NCI-H146 treated with DMSO at 0.1 percent for 48 hours (cell line): ENCODE measurements around the gene HIPK4.
"Not testable (repeated sequence)": the region's sequence is repeated elsewhere in the genome, so short reads cannot be mapped to it uniquely, and the experiment has no call there.

Experiments
- DNase-seq: peaks from one replicate; lab custom pipeline; 2025; ENCODE audit not compliant: unreplicated experiment; lab: John Stamatoyannopoulos, UW

HIPK4 gene

DNA sequence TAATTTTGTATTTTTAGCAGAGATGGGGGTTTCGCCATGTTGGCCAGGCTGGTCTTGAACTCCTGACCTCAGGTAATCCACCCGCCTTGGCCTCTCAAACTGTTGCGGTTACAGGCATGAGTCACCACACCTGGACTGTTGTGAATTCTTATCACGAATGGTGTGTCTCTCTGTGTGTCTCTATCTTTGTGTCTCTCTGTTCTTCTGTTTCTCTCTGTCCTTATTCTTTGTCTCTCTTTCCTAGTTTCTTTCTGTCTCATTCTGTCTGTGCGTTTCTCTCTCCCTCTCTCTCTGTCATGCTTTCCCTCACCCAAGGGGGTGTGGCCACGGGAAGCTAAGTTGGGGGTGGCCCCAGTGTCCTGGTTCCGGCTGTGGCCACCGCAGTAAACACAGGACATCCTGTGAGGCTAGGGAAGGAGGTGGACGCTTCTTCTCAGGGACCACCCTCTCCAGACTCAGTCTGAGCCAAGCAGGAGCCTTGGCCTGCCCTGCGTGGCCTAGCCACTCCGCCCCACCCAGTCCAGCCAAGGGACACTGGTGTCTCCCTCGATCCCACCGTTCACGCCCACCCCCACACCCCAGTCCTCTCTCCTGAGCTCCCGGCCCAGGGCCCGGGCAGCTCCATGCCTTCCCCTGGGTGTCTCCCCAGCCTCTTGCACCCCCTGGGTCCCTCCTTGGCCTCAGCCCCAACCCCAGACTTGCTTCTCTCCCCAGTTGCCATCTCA is 27.1 kb upstream of the HIPK4 start:
- DNase-seq = no peak

DNA sequence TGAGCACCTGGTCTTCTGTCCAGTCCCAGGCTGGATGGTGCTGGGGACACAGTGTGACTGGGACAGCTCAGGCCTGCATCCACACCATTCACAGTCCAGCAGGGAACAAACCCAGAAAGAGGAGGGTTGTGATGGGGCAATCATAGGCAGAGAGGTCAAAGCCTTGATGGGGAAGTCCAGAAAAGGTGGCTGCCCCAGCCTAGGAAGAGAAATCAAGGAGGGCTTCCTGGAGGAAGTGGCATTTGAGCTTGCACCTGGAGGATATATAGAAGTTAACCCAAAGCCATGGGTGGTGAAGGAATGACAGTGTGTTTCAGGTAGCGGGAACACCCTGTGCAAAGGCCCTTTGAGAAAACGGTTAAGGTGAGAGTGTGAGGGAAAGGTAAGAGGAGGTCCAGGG is 25.8 kb upstream of the HIPK4 start:
- no peak for DNase-seq

DNA sequence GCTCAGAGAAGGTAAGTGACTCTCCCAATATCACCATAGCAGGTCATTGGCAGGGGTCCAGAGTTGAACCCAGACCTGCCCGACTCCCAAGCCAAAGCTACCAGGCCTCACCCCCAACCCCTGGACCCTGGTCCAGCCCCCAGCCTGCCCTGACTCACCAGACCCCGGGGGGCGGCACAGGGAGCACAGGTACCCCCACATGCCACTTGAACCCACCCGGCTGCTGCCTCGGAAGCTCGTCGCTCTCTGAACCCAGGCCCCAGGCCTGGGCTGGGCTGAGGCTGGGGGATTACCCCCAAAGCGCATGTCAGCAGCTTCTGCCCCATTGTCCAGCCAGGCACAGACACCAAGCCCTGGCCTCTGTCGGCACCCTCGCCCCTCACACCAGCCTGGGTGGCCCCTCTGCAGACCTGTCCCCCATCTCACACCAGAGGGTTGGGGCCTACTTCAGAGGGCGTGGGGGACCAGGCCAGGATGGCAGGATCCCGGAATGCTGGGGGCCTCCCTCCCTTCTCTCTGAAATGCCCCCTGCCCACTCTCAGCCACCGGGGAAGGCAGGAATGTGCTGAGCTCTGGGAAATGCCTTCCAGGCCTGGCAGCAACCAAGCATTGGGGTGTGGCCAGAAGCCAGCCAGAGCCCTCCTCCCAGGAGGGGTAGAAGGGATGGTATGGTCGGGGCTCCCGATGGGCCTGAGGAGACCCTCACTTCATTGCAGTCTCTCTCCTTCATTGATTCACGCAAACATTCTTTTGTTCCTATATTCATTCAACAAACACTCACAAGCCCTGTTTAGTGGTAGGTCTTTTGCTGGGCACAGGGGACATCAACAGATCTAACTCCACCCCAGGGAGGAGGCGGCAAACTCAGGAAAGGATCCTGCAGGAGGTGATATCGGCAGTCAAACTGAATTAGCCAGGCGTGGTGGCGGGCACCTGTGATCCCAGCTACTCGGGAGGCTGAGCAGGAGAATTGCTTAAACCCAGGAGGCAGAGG is 24.9 kb upstream of the HIPK4 start:
- DNase-seq = no peak

DNA sequence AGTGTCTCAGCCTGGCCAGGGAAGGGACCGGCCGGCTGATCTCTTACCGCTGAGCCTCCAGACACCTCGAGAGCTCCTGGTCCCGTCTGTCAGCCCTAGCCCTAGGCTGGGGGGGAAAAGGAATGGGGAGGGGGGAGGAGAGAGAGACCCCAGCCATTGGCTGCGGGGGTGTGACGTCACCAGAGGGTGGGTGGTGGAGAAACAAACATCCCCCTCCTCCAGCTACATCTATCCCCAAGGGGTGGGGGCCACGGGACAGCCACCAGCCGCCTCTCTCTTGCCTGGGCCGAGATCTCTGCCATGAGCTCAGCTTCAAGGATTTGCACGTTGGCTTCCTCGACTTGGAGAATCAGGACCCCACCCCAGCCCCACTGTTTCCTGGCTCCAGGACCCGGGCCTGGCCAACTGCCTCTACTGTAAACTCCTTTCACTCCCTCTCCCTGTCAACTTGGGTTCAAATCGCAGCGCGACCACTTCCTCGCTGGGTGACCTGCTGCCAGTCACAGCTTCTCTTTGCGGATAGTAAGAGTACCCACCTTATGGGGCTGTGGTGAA is 23.4 kb upstream of the HIPK4 start, which contains the start of gene PRX:
Gene PRX, minus strand, starts transcription at position 88 of the 555 bp plus-strand sequence. CDS start 5,446 bp downstream, outside the sequence.
- DNase-seq = no peak

DNA sequence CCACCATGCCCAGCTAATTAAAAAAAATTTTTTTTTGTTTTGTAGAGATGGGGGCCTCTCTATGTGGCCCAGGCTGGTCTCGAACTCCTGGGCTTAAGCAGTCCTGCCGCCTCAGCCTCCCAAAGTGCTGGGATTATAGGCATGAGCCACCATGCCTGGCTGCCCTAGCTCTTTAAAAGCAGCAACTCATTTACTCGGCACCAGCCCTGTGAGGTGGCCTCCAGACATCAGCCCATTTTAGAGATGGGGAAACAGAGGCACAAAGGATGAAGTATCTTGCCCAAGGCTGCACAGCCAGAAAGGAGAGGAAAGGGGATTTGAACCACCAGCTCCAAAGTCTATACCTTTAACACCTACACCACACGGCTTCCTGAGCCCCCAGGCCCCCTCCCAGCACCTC is 22.9 kb upstream of the HIPK4 start:
- no peak for DNase-seq

DNA sequence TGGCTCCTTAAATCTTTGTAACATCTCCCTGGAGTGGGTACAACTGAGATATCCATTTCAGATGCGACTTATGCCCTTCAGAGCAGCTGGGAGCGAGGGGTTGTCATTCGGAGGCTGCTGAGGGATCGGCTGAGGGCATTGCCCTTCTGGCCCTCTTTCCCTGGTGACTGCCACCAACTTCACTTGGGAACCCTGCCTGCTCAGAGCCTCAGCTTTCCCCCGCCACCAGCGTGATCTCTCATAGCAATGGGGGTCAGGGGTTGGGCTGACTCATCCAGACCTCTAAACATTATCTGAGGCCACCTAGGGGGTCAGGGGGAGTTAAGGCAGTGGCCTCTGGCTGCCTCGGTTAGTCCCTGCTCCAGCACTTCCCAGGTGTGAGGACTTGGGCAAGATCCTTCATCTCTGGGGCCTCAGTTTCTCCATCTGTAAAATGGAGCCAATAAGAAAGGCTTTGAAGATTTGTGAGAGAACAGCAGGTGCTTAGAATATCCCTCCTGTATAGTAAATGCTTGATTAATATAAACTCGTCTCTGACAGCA is 22.0 kb upstream of the HIPK4 start:
- no peak for DNase-seq

DNA sequence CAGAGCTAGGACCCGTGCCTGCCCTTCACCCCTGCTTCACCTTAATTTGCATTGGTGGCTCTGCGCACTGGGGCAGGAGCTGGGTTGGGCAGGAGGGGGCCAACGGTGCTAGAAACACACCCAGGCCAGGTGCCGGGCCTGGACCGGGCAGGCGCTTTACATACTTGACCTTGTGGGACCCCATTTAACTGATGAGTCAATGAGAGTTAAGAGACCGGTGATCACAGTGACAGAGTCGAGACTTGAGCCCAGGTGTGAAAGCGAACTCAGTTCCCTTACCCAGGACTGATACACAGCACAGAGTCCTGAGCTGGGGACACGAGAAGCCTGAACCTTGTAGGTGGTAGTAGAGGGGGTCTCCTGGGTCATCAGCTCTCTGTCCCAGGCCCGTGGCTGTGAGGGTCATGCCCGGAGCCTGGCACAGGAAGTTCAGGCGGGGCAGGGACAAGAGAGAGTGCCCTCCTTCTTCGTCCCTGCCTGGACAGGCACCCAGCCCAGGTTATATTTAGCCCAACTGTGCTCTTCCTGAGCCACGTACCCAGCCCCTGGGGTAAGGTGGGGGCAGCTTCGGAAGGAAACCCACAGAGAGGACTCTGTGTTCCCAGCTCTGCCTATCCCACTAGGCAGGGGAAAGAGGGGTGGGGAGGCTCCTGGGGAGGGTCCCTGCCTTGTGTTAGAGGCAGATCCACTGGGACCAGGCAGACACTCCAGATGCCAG is 21.3 kb upstream of the HIPK4 start:
- DNase-seq = no peak

DNA sequence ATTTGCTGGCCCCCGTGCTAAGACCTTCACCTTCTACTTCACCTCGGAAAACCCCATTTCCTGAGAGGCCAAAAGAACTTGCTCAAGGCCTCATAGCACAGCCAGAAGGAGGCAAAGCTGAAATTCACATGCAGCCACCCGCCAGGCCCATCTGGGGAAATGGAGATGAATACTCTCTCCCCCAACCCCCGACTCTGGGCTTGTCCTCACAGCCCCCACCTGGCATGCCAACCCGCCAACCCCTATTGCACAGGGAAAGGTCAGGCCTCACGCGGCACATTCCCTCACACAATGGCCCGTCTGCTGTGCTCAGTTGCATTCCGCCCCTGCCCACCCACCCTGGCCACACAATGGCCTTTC is 20.0 kb upstream of the HIPK4 start:
- DNase-seq = no peak

DNA sequence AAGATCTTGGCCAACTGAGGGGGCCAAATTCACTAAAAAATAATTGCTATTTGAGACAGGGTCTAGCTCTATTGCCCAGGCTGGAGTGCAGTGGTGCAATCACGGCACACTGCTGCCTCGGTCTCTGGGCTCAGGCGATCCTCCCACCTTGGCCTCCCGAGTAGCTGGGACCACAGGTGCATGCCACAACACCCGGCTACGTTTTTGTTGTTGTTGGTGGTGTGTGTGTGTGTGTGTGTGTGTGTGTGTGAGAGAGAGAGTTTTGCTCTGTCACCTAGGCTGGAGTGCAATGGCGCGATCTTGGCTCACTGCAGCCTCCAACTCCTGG is 18.6 kb upstream of the HIPK4 start:
- DNase-seq = not testable (repeated sequence)

DNA sequence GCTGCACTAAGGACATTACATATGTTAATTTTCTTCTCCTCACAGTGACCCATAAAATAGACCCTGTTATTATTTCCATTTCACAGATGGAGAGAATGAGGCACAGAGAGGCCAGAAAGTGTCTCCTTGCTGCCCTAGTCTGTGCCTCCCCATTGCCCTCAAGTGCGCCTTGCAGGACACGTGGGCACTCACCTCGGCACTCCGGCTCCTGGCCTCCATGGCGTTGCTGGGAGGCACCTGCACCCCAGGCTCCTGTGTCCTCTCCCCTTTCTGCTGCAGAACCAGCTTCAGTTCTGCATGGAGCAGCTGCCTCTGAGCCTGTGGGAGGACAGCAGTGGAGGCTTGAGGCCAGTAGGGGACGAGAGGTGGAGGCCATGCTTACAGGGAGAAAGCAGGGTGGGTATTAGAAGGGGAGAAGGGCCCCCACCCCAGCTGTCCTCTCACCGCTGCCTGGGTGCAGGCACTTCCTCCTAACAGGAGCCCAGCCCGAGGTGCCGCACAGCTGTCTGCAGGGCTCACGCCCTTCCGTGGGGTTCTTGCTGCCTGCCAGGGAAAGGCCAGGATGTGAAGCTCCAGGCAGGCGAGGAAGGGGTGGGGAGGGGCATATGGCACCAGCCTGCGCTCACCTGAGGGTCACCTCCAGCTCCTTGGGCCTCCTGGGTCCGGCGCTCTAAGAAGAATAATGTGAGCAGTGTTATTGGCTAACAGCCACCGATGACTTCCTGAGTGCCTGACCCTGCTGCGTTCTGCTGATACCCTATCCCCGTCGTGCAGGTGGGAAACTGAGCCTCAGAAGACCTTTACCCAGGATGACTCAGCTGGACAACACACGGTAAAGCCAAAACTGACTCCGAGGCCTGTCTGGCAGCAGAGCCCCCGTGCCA is 18.0 kb upstream of the HIPK4 start:
- DNase-seq = no peak

DNA sequence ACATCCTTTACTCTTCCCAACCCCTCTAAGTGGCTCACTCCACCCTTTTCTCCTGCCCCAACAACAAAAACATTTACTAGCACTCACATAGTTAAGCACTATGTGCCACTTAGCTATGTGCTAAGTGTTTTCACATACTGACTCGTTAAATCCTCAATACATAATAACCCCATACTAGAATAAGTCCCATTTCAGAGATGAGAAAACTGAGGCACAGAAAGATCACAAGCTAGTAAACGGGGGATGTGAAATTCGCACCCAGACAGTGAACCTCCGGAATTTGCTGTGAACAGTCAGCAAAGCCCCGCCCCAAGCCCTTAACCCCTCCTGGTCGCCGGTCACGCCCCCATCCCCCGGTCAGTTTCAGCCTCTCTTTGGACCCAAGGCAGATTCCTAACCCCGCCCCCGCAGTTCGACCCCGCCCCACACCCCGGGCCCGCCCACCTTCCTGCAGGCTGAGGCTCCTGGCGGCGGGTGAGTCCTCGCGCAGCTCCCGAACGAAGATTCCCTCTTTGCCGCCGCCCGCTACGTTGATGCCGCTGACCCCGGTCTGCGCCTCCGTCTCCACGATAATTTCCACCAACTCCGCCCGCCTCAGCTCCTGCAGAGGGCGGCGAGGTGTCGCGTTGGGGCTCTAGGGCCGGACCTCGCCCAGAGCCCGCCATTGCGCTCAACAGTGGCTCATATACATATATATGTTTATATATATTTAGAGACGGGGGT is 13.4 kb upstream of the HIPK4 start:
- DNase-seq = peak; percentile 61

DNA sequence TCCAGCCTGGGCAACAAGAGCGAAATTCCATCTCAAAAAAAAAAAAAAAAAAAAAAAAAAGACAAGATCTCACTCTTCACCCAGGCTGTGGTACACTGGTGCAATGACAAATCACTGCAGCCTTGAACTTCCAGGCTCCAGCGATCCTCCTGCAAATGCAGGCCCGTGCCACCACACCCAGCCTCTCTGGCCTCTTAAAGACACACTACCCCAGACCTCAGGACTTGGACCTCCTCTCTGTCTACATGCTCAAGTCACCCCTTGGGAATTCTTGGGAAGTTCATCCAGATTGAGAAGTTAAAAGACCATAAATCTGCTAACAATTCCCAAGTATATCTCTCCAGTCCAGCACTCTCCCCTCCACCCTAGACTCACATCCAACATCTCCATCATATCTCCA is 10.6 kb upstream of the HIPK4 start:
- no peak for DNase-seq

DNA sequence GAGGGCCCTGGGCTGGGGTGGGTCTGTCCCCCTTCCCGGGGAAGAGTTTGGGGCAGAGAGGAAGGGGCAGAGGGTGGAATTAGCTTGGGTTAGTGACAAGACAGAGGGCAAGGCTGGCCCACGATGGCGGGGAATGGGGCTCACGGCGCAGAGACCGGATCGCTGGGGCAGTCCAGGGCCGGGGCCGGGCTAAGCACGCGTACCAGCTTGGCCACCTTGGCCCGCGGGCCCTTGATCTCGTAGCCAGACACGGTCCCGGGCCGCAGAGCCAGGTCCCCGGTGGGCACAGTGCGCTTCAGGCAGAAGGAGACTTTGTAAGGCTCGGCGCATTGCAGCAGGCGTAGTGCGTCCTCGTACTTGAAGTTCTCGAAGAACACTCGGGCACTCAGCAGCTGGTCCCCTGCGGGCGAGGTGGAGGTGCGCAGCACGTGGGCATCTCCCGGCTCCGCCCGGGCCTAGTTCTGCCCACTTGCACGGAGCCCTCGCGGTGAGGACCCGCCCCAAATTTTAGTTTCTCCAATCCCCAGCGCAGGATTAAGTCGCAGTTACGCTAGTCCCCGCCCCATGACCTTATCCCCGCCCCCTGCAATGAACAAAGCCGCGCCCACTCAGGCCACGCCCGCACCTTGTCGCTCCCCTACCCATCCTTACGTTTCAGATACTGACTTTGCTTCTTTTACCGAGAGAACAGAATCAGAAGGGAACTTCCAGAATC is 8.6 kb upstream of the HIPK4 start:
- DNase-seq = peak; percentile 30

DNA sequence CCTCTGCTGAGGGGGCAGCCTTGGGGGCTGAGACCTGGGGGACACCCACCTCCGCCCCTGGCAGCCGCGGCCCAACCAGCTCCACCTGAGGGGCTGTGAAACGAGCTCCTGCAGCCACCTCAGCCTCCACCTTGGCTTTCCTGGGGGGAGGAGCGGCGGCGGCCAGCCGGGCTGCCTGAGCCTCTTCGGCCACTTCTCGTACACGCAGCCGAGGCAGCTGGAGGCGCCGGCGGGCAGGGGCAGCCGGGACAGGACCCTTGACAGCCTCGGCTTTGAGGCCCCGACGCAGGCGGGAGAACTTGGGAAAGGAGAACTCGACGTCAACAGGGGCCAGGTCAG is 7.6 kb upstream of the HIPK4 start:
- no peak for DNase-seq

DNA sequence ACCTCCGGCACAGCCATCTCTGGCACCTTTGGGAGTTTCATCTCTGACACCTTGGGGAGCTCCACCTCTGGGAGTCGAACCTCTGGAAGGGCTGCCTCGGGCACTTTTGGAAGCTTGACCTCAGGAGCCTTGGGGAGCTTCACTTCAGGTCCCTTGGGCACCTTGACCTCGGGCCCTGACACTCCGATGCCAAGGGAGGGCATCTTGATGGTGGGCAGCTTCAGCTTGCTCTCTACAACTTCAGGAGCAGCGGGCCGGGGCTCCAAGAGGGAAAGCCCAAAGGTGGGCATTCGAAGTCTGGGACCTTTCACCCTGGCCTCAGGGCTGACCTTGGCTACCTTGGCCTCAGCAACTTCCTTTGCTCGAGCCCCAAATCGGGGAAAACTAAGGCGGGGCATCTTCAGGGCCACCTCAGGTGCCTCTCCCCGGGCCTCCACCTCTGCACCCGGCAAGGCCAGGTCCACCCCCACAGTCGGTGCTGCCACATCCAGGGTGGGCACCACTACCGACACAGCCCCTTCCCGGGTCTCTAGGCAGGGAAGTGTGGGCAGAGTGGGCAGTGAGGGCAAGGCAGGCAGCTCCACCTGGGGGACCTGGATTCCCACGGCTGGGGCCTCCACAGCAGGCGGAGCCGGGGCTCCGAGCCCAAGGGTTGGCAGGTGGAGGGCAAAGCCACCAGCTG is 7.0 kb upstream of the HIPK4 start:
- no peak for DNase-seq

DNA sequence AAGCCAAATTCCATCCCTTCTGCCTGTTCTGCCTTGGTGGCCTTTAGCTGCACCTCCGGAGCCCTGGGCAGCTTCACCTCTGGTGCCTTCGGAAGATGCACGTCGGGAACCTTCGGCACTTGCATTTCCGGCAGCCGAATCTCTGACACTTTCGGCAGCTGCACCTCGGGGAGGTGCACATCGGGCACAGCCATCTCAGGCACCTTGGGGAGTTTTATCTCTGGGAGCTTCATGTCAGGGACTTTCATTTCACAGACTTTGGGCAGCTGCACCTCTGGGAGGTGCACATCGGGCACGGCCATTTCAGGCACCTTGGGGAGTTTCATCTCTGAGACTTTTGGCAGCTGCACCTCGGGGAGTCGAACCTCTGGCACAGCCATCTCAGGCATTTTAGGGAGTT is 6.0 kb upstream of the HIPK4 start:
- DNase-seq = no peak

DNA sequence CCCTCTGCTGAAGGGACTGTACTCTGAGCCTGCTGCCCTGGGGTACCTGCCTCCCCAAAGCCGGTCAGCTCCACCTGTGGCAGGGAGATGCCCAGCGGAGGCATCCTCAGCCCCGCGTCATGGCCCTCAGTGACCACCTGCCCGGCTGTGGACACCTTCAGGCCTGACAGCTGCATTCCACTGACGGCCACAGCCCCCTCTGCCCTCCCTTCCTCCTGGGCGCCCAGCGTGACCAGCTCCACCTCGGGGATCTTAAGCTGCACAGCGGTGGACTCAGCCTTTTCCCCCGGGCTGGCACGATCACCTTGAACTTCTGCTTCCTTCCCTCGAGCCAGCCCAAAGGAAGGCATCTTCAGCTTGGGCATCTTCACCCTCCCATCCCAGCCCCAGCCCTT is 4.8 kb upstream of the HIPK4 start:
- no peak for DNase-seq
